HepG2 (cell line): ENCODE measurements around the gene IKBKE. TPM values are rescaled to one million over a fixed set of nuclear protein-coding genes. Genes with fewer than 3 reads are reported as not detected.

Experiments
- ADNP ChIP-seq: sonication (generic); formaldehyde crosslinking; IDR thresholded peaks from 2 replicates; pipeline ENCODE4 v1.4.0; 2020; ENCODE audit warnings: missing genetic modification reagents
- ATF7-NPFF ChIP-seq: sonication (generic); formaldehyde crosslinking; IDR thresholded peaks from 2 replicates; pipeline ENCODE4 v1.8.1; 2023; ENCODE audit warnings: mild to moderate bottlenecking, low read depth, missing genetic modification reagents, moderate library complexity
- ETV6 ChIP-seq: sonication (generic); formaldehyde crosslinking; conservative IDR thresholded peaks from 2 replicates; pipeline ENCODE4 v1.4.0; 2020; ENCODE audit warnings: missing genetic modification reagents
- FIP1L1 ChIP-seq: fragments of 200-400 bp; formaldehyde crosslinking; IDR thresholded peaks from 2 replicates; pipeline ENCODE4 v1.6.1; 2018; ENCODE audit warnings: low read depth, mild to moderate bottlenecking, low read length, moderate library complexity, borderline replicate concordance; ENCODE audit not compliant: insufficient read depth
- KLF15 ChIP-seq: sonication (generic); formaldehyde crosslinking; IDR thresholded peaks from 2 replicates; pipeline ENCODE4 v1.8.1; 2023; ENCODE audit warnings: borderline replicate concordance, mild to moderate bottlenecking, inconsistent platforms, missing genetic modification reagents, mixed read lengths
- MBD4 ChIP-seq: IDR thresholded peaks from 2 replicates; pipeline ENCODE4 v1.6.1; 2012; ENCODE audit warnings: low read length, inconsistent platforms, borderline replicate concordance
- NFYB ChIP-seq: sonication (generic); formaldehyde crosslinking; IDR thresholded peaks from 2 replicates; pipeline ENCODE4 v1.4.0; 2020; ENCODE audit warnings: missing genetic modification reagents
- NR2F1 ChIP-seq, 2 experiments: fragments of 450-650 bp in 1 of 2; formaldehyde crosslinking in 1 of 2; IDR thresholded peaks; 2 replicates each; pipeline versions ENCODE4 v1.5.0 to v1.6.1; 2016 to 2020; ENCODE audit warnings: mild to moderate bottlenecking in 1 of 2, missing compliant biosample characterization in 1 of 2, missing genetic modification reagents in 1 of 2, moderate library complexity in 1 of 2
- PITX1 ChIP-seq: sonication (generic); formaldehyde crosslinking; IDR thresholded peaks from 2 replicates; pipeline ENCODE4 v1.5.1; 2020; ENCODE audit warnings: mild to moderate bottlenecking, missing genetic modification reagents
- RXRB ChIP-seq: IDR thresholded peaks from 2 replicates; pipeline ENCODE4 v1.6.1; 2016; ENCODE audit warnings: borderline replicate concordance, missing genetic modification reagents, missing compliant biosample characterization
- SAP130 ChIP-seq: IDR thresholded peaks from 2 replicates; pipeline ENCODE4 v1.6.1; 2016; ENCODE audit warnings: low read depth
- TSC22D2 ChIP-seq: sonication (generic); formaldehyde crosslinking; IDR thresholded peaks from 2 replicates; pipeline ENCODE4 v1.5.1; 2020; ENCODE audit warnings: missing genetic modification reagents, mild to moderate bottlenecking, borderline replicate concordance
- YEATS4 ChIP-seq: sonication (generic); formaldehyde crosslinking; IDR thresholded peaks from 2 replicates; pipeline ENCODE4 v1.4.0; 2020; ENCODE audit warnings: missing genetic modification reagents, borderline replicate concordance
- ZBTB7B ChIP-seq: sonication (generic); formaldehyde crosslinking; IDR thresholded peaks from 2 replicates; pipeline ENCODE4 v1.4.0; 2020; ENCODE audit warnings: missing genetic modification reagents
- ZC3H13 ChIP-seq: sonication (generic); formaldehyde crosslinking; IDR thresholded peaks from 2 replicates; pipeline ENCODE4 v1.8.1; 2023; ENCODE audit warnings: mild to moderate bottlenecking, missing genetic modification reagents, moderate library complexity
- ZNF17 ChIP-seq: sonication (generic); formaldehyde crosslinking; IDR thresholded peaks from 2 replicates; pipeline ENCODE4 v1.5.0; 2020; ENCODE audit warnings: mild to moderate bottlenecking, missing genetic modification reagents
- ZNF20 ChIP-seq: sonication (generic); formaldehyde crosslinking; IDR thresholded peaks from 2 replicates; pipeline ENCODE4 v1.4.0; 2020; ENCODE audit warnings: mild to moderate bottlenecking, moderate library complexity, missing genetic modification reagents
- ZNF501 ChIP-seq: sonication (generic); formaldehyde crosslinking; IDR thresholded peaks from 2 replicates; pipeline ENCODE4 v1.5.1; 2020; ENCODE audit warnings: mild to moderate bottlenecking, moderate library complexity, missing genetic modification reagents
- ZNF564 ChIP-seq: sonication (generic); formaldehyde crosslinking; IDR thresholded peaks from 2 replicates; pipeline ENCODE4 v1.8.1; 2023; ENCODE audit warnings: mild to moderate bottlenecking, missing genetic modification reagents
- ZNF782 ChIP-seq: sonication (generic); formaldehyde crosslinking; IDR thresholded peaks from 2 replicates; pipeline ENCODE4 v1.4.0; 2020; ENCODE audit warnings: missing genetic modification reagents, mild to moderate bottlenecking, borderline replicate concordance
- polyA plus RNA-seq, 8 experiments: library from polyadenylated mRNA; depleted of rRNA in 3 of 8; stranded (reverse) in 7 of 8; unstranded in 1 of 8; fragments of >200 nt; fragmentation: Illumina TruSeq in 4 of 8; extraction: Trizol in 4 of 8; gene quantifications; 2 replicates each; pipeline versions ENCODE4 v1.2.1 to v1.2.3, GENCODE V29; 2011 to 2016; ENCODE audit warnings: low read depth in 4 of 8, missing spikeins in 1 of 8, mixed read lengths in 1 of 8; ENCODE audit not compliant: insufficient read depth in 1 of 8
- total RNA-seq, 5 experiments: library from RNA; depleted of rRNA; stranded (reverse); fragments of >200 nt; fragmentation: Illumina TruSeq; extraction: Trizol; gene quantifications; 2 replicates each; pipeline ENCODE4 v1.2.3, GENCODE V29; 2016; ENCODE audit warnings: low read depth in 1 of 5
- TF ChIP-seq, protein P1 (sequence below): sonication (generic); formaldehyde crosslinking; IDR thresholded peaks from 2 replicates; pipeline ENCODE4 v1.4.0; 2020; ENCODE audit warnings: missing genetic modification reagents
- TF ChIP-seq, protein P2 (sequence below): sonication (generic); formaldehyde crosslinking; IDR thresholded peaks from 2 replicates; pipeline ENCODE4 v1.4.0; 2020; ENCODE audit warnings: missing genetic modification reagents
- TF ChIP-seq, protein P3 (sequence below): IDR thresholded peaks from 2 replicates; pipeline ENCODE4 v1.6.1; 2016; ENCODE audit warnings: missing compliant biosample characterization, missing genetic modification reagents, borderline replicate concordance
- TF ChIP-seq, protein P4 (sequence below): sonication (generic); formaldehyde crosslinking; IDR thresholded peaks from 2 replicates; pipeline ENCODE4 v1.8.0; 2022; ENCODE audit warnings: mild to moderate bottlenecking, missing genetic modification reagents, moderate library complexity
- TF ChIP-seq, protein P5 (sequence below): sonication (generic); formaldehyde crosslinking; IDR thresholded peaks from 2 replicates; pipeline ENCODE4 v1.8.0; 2022; ENCODE audit warnings: mild to moderate bottlenecking, missing genetic modification reagents, moderate library complexity

Gene IKBKE
- total and polyA plus RNA-seq, 2 of the 13 experiments (the other 11 are each of a cell fraction or from before 2014, with no cell fraction given) = 4.5 to 5.8 TPM

DNA sequence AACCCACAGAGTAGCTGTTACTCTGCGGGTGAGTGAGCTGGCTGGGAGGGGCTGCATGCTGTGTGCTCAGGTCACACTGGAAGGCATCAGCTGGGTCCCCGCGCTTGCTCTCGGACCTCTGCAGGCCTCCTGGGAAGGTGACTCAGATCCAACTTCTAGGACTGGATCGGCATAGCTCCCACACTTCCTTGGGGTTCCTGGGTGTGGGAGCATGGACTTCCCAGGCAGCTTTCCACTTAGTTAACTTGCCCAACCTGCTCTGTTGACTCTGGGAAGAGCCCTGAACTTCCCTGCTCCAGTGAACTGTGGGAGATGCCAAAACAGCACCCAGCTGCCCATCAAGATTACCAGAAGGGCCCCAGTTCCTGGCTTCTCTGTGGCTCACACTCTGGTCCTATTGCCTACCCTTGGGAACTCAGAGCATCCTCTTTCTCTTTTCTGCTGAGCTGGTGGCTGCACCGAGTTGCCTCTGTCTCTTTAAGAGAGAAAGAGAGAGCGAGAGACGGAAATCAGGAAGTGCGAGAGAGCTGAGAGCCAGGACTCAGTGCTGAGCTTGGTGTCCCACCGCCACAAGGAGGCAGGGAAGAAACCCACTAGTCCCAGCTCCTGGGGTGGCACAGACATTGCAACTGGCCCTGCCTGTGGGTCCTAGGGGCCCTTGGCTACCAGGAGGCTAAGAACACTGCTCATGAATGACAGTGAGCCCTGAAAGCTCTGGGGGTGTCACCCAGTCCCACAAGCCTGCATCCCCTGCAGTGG, at the start of gene IKBKE (continued):
- TF ChIP-seq SAP130 (CRISPR knock-in tag) (peak; percentile 67; the same call in 1 of the 2 replicates), YEATS4 (CRISPR knock-in tag) (no peak), PITX1 (CRISPR knock-in tag) (no peak), ZNF564 (0 out of 2 replicates have a peak, but pooled peaks have one; percentile 8), ZNF501 (CRISPR knock-in tag) (no peak), NR2F1 (CRISPR knock-in tag; IDR thresholded peaks at IDR 0.05) (no peak), RXRB (CRISPR knock-in tag) (peak; percentile 23; the same call in 1 of the 2 replicates), ATF7-NPFF (CRISPR knock-in tag) (0 out of 2 replicates have a peak, but pooled peaks have one; percentile 26), MBD4 (no peak), NFYB (CRISPR knock-in tag) (no peak), TSC22D2 (CRISPR knock-in tag) (no peak), FIP1L1 (no peak), ZC3H13 (CRISPR knock-in tag) (no peak), ZBTB7B (CRISPR knock-in tag) (no peak), ZNF17 (no peak), ZNF782 (CRISPR knock-in tag) (no peak), ETV6 (no peak), ADNP (CRISPR knock-in tag) (no peak), ZNF20 (CRISPR knock-in tag) (no peak), KLF15 (CRISPR knock-in tag) (no peak)
- TF ChIP-seq, protein P1, sequence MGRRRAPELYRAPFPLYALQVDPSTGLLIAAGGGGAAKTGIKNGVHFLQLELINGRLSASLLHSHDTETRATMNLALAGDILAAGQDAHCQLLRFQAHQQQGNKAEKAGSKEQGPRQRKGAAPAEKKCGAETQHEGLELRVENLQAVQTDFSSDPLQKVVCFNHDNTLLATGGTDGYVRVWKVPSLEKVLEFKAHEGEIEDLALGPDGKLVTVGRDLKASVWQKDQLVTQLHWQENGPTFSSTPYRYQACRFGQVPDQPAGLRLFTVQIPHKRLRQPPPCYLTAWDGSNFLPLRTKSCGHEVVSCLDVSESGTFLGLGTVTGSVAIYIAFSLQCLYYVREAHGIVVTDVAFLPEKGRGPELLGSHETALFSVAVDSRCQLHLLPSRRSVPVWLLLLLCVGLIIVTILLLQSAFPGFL (CRISPR knock-in tag) = no peak
- TF ChIP-seq, protein P2, sequence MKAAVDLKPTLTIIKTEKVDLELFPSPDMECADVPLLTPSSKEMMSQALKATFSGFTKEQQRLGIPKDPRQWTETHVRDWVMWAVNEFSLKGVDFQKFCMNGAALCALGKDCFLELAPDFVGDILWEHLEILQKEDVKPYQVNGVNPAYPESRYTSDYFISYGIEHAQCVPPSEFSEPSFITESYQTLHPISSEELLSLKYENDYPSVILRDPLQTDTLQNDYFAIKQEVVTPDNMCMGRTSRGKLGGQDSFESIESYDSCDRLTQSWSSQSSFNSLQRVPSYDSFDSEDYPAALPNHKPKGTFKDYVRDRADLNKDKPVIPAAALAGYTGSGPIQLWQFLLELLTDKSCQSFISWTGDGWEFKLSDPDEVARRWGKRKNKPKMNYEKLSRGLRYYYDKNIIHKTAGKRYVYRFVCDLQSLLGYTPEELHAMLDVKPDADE = no peak
- TF ChIP-seq, protein P3, sequence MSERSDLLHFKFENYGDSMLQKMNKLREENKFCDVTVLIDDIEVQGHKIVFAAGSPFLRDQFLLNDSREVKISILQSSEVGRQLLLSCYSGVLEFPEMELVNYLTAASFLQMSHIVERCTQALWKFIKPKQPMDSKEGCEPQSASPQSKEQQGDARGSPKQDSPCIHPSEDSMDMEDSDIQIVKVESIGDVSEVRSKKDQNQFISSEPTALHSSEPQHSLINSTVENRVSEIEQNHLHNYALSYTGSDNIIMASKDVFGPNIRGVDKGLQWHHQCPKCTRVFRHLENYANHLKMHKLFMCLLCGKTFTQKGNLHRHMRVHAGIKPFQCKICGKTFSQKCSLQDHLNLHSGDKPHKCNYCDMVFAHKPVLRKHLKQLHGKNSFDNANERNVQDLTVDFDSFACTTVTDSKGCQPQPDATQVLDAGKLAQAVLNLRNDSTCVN (CRISPR knock-in tag) = no peak
- TF ChIP-seq, protein P4, sequence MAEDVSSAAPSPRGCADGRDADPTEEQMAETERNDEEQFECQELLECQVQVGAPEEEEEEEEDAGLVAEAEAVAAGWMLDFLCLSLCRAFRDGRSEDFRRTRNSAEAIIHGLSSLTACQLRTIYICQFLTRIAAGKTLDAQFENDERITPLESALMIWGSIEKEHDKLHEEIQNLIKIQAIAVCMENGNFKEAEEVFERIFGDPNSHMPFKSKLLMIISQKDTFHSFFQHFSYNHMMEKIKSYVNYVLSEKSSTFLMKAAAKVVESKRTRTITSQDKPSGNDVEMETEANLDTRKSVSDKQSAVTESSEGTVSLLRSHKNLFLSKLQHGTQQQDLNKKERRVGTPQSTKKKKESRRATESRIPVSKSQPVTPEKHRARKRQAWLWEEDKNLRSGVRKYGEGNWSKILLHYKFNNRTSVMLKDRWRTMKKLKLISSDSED = no peak
- TF ChIP-seq, protein P5, sequence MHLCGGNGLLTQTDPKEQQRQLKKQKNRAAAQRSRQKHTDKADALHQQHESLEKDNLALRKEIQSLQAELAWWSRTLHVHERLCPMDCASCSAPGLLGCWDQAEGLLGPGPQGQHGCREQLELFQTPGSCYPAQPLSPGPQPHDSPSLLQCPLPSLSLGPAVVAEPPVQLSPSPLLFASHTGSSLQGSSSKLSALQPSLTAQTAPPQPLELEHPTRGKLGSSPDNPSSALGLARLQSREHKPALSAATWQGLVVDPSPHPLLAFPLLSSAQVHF (CRISPR knock-in tag) = no peak
